ENCODE data around the gene DGLUCY.
"Not testable (repeated sequence)": the region's sequence is repeated elsewhere in the genome, so short reads cannot be mapped to it uniquely, and the experiment has no call there.

The DGLUCY gene

GRCh38 chr14:91264151-91265150 is 150.6 kb downstream of the DGLUCY start:
- DNase-seq = no peak

GRCh38 chr14:91265404-91265803 is 151.5 kb downstream of the DGLUCY start:
- DNase-seq = no peak

- not testable (repeated sequence) for DNase-seq
These were observed 152.4 kb downstream of the DGLUCY start for GRCh38 chr14:91266276-91266675.

GRCh38 chr14:91267965-91268437 is 154.1 kb downstream of the DGLUCY start:
- DNase-seq = no peak

- no peak for DNase-seq
These were observed 155.5 kb downstream of the DGLUCY start for GRCh38 chr14:91269076-91269991.

GRCh38 chr14:91270188-91270587 is 156.3 kb downstream of the DGLUCY start:
- no peak for DNase-seq

GRCh38 chr14:91270619-91271018 is 156.7 kb downstream of the DGLUCY start:
- DNase-seq = peak; percentile 33

GRCh38 chr14:91271639-91272038 is 157.8 kb downstream of the DGLUCY start:
- no peak for DNase-seq

GRCh38 chr14:91272341-91273272 is 158.7 kb downstream of the DGLUCY start:
- DNase-seq = no peak

GRCh38 chr14:91273273-91273884 is 159.5 kb downstream of the DGLUCY start:
- no peak for DNase-seq

- DNase-seq = no peak
These were observed 160.0 kb downstream of the DGLUCY start for GRCh38 chr14:91273885-91274273.

GRCh38 chr14:91274796-91275195 is 160.9 kb downstream of the DGLUCY start:
- no peak for DNase-seq
